ENCODE data around the gene UNKL.

- TF ChIP-seq YY1 (IDR thresholded peaks at IDR 0.05; ENCODE audit: insufficient read depth, insufficient read length) (no peak), ZNF274 (IDR thresholded peaks at IDR 0.05; ENCODE audit: low read depth, low read length) (no peak)
Measured at GRCh38 chr16:1347286-1347855, 67.1 kb downstream of the UNKL start.
